ENCODE data around the gene GHDC.

Gene GHDC

GRCh38 chr17:42179335-42179734 is 15.0 kb downstream of the GHDC start:
- peaks cover 0 to 57% of the 10 kb centered on the region in 2 donors for H3K27me3 ChIP-seq
- TF ChIP-seq CTCF (IDR thresholded peaks at IDR 0.05): no peak
- H3K36me3 ChIP-seq: no peaks in the 10 kb centered on the region
- DNase-seq: no peak
- no peak overlapping the region for H3K4me3 ChIP-seq
- peaks cover 0 to 24% (median 21%) of the 10 kb centered on the region in 4 donors for H3K4me1 ChIP-seq
- no peaks in the 10 kb centered on the region for H3K9me3 ChIP-seq
- intact Hi-C loops (cut with DNase I; ENCODE audit: low total_unique reads): no loop called here
- H3K27ac ChIP-seq: no peak overlapping the region

- intact Hi-C loops (cut with DNase I; ENCODE audit: low total_unique reads): no loop called here
- Histone ChIP-seq H3K36me3 (no peaks in the 10 kb centered on the region), H3K9me3 (no peaks in the 10 kb centered on the region), H3K27me3 (peaks cover 0 to 60% of the 10 kb centered on the region in 2 donors), H3K4me3 (no peak overlapping the region), H3K4me1 (peaks cover 0 to 19% (median 17%) of the 10 kb centered on the region in 4 donors), H3K27ac (no peak overlapping the region)
- TF ChIP-seq CTCF (IDR thresholded peaks at IDR 0.05): no peak
- no peak for DNase-seq
These were observed 15.5 kb downstream of the GHDC start for GRCh38 chr17:42178817-42179216.

GRCh38 chr17:42177684-42178083 is 16.6 kb downstream of the GHDC start:
- intact Hi-C loops (cut with DNase I; ENCODE audit: low total_unique reads): no loop called here
- no peak for TF ChIP-seq CTCF (IDR thresholded peaks at IDR 0.05)
- H3K9me3 ChIP-seq: no peaks in the 10 kb centered on the region
- no peak overlapping the region for H3K27ac ChIP-seq
- no peak overlapping the region for H3K4me3 ChIP-seq
- peaks cover 0 to 13% (median 11%) of the 10 kb centered on the region in 4 donors for H3K4me1 ChIP-seq
- H3K27me3 ChIP-seq: peaks cover 0 to 60% of the 10 kb centered on the region in 2 donors
- H3K36me3 ChIP-seq: no peaks in the 10 kb centered on the region
- DNase-seq: no peak

GRCh38 chr17:42174126-42174783 is 20.0 kb downstream of the GHDC start:
- Histone ChIP-seq H3K9me3 (no peaks in the 10 kb centered on the region), H3K36me3 (no peaks in the 10 kb centered on the region), H3K27ac (no peak overlapping the region), H3K4me3 (no peak overlapping the region), H3K27me3 (peaks cover 0 to 44% of the 10 kb centered on the region in 2 donors), H3K4me1 (no peaks in the 10 kb centered on the region)
- intact Hi-C loops (cut with DNase I; ENCODE audit: low total_unique reads): no loop called here
- no peak for DNase-seq
- TF ChIP-seq CTCF (IDR thresholded peaks at IDR 0.05): no peak

GRCh38 chr17:42171831-42172230 is 22.5 kb downstream of the GHDC start:
- intact Hi-C loops (cut with DNase I; ENCODE audit: low total_unique reads): no loop called here
- no peak for DNase-seq
- Histone ChIP-seq H3K27me3 (peaks cover 0 to 27% of the 10 kb centered on the region in 2 donors), H3K27ac (no peak overlapping the region), H3K4me3 (no peak overlapping the region), H3K4me1 (no peaks in the 10 kb centered on the region), H3K9me3 (no peaks in the 10 kb centered on the region), H3K36me3 (no peaks in the 10 kb centered on the region)
- no peak for TF ChIP-seq CTCF (IDR thresholded peaks at IDR 0.05)

Measured in tibial artery (tissue), 4 donors.